ENCODE results near the gene ATIC. TPM values are rescaled to one million over a fixed set of nuclear protein-coding genes. Genes with fewer than 3 reads are reported as not detected.

ATIC gene
- total RNA-seq, 1 donor from 2014 or later = 161 TPM

DNA sequence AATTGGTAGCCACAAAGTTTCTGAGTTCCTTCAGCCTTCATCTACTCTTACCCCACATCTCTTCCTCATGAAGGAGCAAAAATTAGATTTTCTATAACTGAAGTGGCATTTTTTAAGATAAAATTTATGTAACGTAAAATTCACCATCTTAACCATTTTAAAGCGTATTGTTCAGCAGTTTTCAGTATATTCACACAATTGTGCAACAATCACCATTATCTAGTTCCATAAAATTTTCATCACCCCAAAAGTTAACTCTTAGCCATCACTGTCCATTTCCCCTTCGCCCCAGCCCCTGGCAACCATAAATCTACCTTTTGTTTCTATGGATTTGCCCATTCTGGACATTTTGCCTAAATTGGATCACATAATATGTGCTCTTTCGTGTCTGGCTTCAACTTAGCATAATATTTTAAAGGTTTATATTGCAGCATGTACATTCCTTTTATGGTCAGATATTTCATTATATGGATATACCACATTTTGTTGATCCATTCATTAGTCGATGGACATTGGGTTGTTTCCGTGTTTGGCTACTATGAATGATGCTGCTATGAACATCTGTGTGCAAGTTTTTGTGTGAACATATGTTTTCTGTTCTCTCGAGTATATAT, 44.6 kb downstream of the ATIC start:
- Mint-ChIP-seq H3K27ac (no peak overlapping the region), H3K4me1 (no peaks in the 10 kb centered on the region), H3K4me3 (no peak overlapping the region), H3K9me3 (no peaks in the 10 kb centered on the region), H3K36me3 (ENCODE audit: low read depth) (peaks cover 48% of the 10 kb centered on the region), H3K27me3 (no peaks in the 10 kb centered on the region)
- TF ChIP-seq CTCF (IDR thresholded peaks at IDR 0.05) = no peak
- POLR2A ChIA-PET = no interaction called here
- CTCF ChIA-PET = interaction anchor here (0.7 kb wide), 1 partner anchor 73 kb away, joined by 3 read pairs; no protein-coding TSS in a partner anchor
- DNase-seq = no peak
- no peak for ATAC-seq (ENCODE audit: low read depth)
- intact Hi-C loops (cut with micrococcal nuclease) = no loop called here

GRCh38 chr2:215356948-215357461, 45.1 kb downstream of the ATIC start:
- no peak for TF ChIP-seq CTCF (IDR thresholded peaks at IDR 0.05)
- intact Hi-C loops (cut with micrococcal nuclease) = no loop called here
- Mint-ChIP-seq H3K27ac (no peak overlapping the region), H3K4me3 (no peak overlapping the region), H3K36me3 (ENCODE audit: low read depth) (peaks cover 43% of the 10 kb centered on the region), H3K9me3 (no peaks in the 10 kb centered on the region), H3K27me3 (no peaks in the 10 kb centered on the region), H3K4me1 (no peaks in the 10 kb centered on the region)
- ChIA-PET POLR2A (no interaction called here), CTCF (interaction anchor here (0.7 kb wide), 1 partner anchor 72 kb away, joined by 3 read pairs; no protein-coding TSS in a partner anchor)
- no peak for ATAC-seq (ENCODE audit: low read depth)
- DNase-seq = no peak

DNA sequence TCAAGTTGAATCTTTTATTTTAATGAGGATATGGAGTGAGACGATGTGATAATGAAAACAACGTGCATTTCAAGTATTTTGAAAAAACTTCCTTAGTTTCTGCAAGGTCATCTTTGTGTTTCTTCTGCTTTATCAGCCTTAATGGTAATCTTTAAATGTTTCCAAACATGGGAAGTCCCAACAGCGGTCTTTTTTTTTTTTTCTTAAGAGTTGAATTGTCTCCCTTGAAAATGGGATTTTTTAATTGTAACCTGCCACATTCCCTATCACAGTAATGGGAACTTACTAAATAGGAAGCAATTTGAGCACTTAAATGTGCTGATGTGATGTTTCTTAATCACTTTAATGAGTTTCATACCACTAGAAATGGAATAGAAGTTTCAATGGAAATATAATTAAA, 45.8 kb downstream of the ATIC start:
- no peak overlapping the region for H3K27ac Mint-ChIP-seq
- ATAC-seq (ENCODE audit: low read depth) = no peak
- ChIA-PET CTCF (no interaction called here), POLR2A (no interaction called here)
- H3K36me3 Mint-ChIP-seq (ENCODE audit: low read depth) = peaks cover 46% of the 10 kb centered on the region
- H3K9me3 Mint-ChIP-seq = no peaks in the 10 kb centered on the region
- no peak for TF ChIP-seq CTCF (IDR thresholded peaks at IDR 0.05)
- no peaks in the 10 kb centered on the region for H3K27me3 Mint-ChIP-seq
- H3K4me1 Mint-ChIP-seq = no peaks in the 10 kb centered on the region
- DNase-seq = no peak
- intact Hi-C loops (cut with micrococcal nuclease) = no loop called here
- no peak overlapping the region for H3K4me3 Mint-ChIP-seq

DNA sequence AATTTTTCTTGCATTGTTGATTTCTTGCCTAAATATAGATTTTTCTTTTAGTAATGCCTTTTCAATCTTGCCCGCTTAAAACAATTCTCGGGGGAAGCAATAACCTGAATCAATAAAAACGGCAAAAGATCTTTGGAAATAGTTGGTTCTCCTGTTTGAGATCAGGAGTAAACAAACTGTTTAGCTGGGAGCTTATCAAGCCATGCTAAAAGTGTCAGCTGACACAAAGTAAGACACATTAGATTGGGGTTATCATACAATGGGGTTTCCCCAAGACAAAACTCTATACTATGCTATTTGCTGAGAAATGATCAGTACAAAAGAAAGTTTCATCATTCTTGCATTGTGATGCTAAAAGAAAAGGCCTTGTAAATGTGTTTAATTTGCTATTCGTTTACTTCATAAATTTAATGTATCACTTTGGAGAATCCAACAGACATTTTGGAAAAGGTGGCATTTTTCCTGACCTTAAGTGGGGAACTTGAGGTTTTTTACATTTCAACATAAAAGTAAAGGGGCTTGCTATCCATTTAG, 46.5 kb downstream of the ATIC start:
- POLR2A ChIA-PET = no interaction called here
- Mint-ChIP-seq H3K27me3 (no peaks in the 10 kb centered on the region), H3K4me3 (no peak overlapping the region), H3K4me1 (peaks cover 3% of the 10 kb centered on the region), H3K36me3 (ENCODE audit: low read depth) (peaks cover 46% of the 10 kb centered on the region), H3K9me3 (no peaks in the 10 kb centered on the region), H3K27ac (no peak overlapping the region)
- ATAC-seq (ENCODE audit: low read depth) (no peak), DNase-seq (no peak)
- CTCF ChIA-PET = no interaction called here
- intact Hi-C loops (cut with micrococcal nuclease) = no loop called here
- no peak for TF ChIP-seq CTCF (IDR thresholded peaks at IDR 0.05)

- ATAC-seq (ENCODE audit: low read depth) (no peak), DNase-seq (no peak)
- intact Hi-C loops (cut with micrococcal nuclease) = no loop called here
- Mint-ChIP-seq H3K27ac (no peak overlapping the region), H3K4me1 (peaks cover 3% of the 10 kb centered on the region), H3K36me3 (ENCODE audit: low read depth) (peaks cover 47% of the 10 kb centered on the region), H3K27me3 (no peaks in the 10 kb centered on the region), H3K4me3 (no peak overlapping the region), H3K9me3 (no peaks in the 10 kb centered on the region)
- ChIA-PET CTCF (no interaction called here), POLR2A (no interaction called here)
- TF ChIP-seq CTCF (IDR thresholded peaks at IDR 0.05) = no peak
Measured at GRCh38 chr2:215358891-215359575, 47.2 kb downstream of the ATIC start.
